Endothelial cell of umbilical vein (primary cell): Measurements from ENCODE around the gene CEMIP. TPM values are rescaled to one million over a fixed set of nuclear protein-coding genes. Genes with fewer than 3 reads are reported as not detected.

ENCODE experiments used
- BruUV-seq: library from RNA; stranded (reverse); fragments of 400-500 nt; replicated peaks from 2 replicates; lab custom pipeline; 2021; lab: Mats Ljungman, UMichigan
- CTCF ChIA-PET: fragments of 300-600, 350-600 bp; sonication (Branson Sonifier 250); formaldehyde crosslinking; loops from one replicate; lab custom pipeline; 2021; ENCODE audit warnings: antibody characterized with exemption, inconsistent platforms; lab: Charles Lee
- POLR2A ChIA-PET: fragments of 300-600, 350-600 bp; sonication (Branson Sonifier 250); formaldehyde crosslinking; loops from one replicate; lab custom pipeline; 2021; ENCODE audit warnings: antibody characterized with exemption, inconsistent platforms; lab: Charles Lee
- DNase-seq: peaks from one replicate; pipeline ENCODE4 v3.0.0-alpha.2; 2011; ENCODE audit warnings: low read depth, low spot score
- FAIRE-seq: peaks from 2 replicates; lab custom pipeline; 2011; peaks lifted over from hg19 to GRCh38; lab: Jason Lieb, UNC
- H2AFZ ChIP-seq: 2 replicates; pipeline ENCODE4 v1.6.0; 2012; ENCODE audit warnings: low read depth, low read length, control low read depth, inconsistent platforms
- H3K27ac ChIP-seq: 2 replicates; pipeline ENCODE4 v1.5.1; 2011; ENCODE audit warnings: low read depth, mild to moderate bottlenecking, control low read depth, low read length, moderate library complexity; ENCODE audit not compliant: insufficient read depth
- H3K27me3 ChIP-seq, 2 experiments: 2 replicates each; pipeline versions ENCODE4 v1.6.0 to v1.6.1; 2011; ENCODE audit warnings: low read length in 2 of 2, mixed read lengths in 1 of 2; ENCODE audit not compliant: control insufficient read depth in 2 of 2, insufficient read depth in 2 of 2
- H3K36me3 ChIP-seq, 2 experiments: 2 replicates in 1 of 2; 3 replicates in 1 of 2; pipeline ENCODE4 v1.5.1; 2011; ENCODE audit warnings: low read length in 2 of 2, mild to moderate bottlenecking in 1 of 2, moderate library complexity in 1 of 2; ENCODE audit not compliant: control insufficient read depth in 2 of 2, insufficient read depth in 2 of 2; ENCODE audit errors: extremely low read depth in 1 of 2
- H3K4me1 ChIP-seq: 3 replicates; pipeline ENCODE4 v1.5.1; 2011; ENCODE audit warnings: mild to moderate bottlenecking, low read length; ENCODE audit not compliant: control insufficient read depth, insufficient read depth; ENCODE audit errors: extremely low read depth
- H3K4me2 ChIP-seq: 2 replicates; pipeline ENCODE4 v1.6.1; 2011; ENCODE audit warnings: low read length, control low read depth, mixed read lengths; ENCODE audit not compliant: insufficient read depth
- H3K4me3 ChIP-seq, 3 experiments: fragments of 200-600 bp in 1 of 3; sonication (generic), shearing (Covaris generic) in 1 of 3; replicated peaks in 1 of 3; 2 replicates each; pipeline ENCODE4 v1.5.1; 2011 to 2016; ENCODE audit warnings: control low read depth in 3 of 3, low read length in 3 of 3, mild to moderate bottlenecking in 2 of 3, inconsistent platforms in 1 of 3, low read depth in 1 of 3, moderate library complexity in 1 of 3; ENCODE audit not compliant: insufficient read depth in 1 of 3
- H3K79me2 ChIP-seq: 2 replicates; pipeline ENCODE4 v1.6.0; 2012; ENCODE audit warnings: low read length, inconsistent platforms; ENCODE audit not compliant: control insufficient read depth, insufficient read depth
- H3K9ac ChIP-seq: replicated peaks from 2 replicates; pipeline ENCODE3; 2011; ENCODE audit warnings: low read length, control low read depth; ENCODE audit not compliant: insufficient read depth; ENCODE audit errors: extremely low read depth
- H3K9me1 ChIP-seq: replicated peaks from 3 replicates; pipeline ENCODE4 v1.6.0; 2011; ENCODE audit warnings: mild to moderate bottlenecking, low read length; ENCODE audit not compliant: control insufficient read depth, insufficient read depth; ENCODE audit errors: extremely low read depth
- H3K9me3 ChIP-seq: replicated peaks from 2 replicates; pipeline ENCODE4 v1.5.1; 2012; ENCODE audit warnings: low read length, inconsistent platforms; ENCODE audit not compliant: control insufficient read depth, insufficient read depth
- H4K20me1 ChIP-seq: replicated peaks from 2 replicates; pipeline ENCODE3; 2011; ENCODE audit warnings: mild to moderate bottlenecking, low read length; ENCODE audit not compliant: control insufficient read depth, insufficient read depth; ENCODE audit errors: extremely low read depth
- CTCF ChIP-seq, 2 donors: IDR thresholded peaks; 1 replicate in 1 of 2; 2 replicates in 1 of 2; pipeline ENCODE4 v1.5.1; 2011; ENCODE audit warnings: low read length in 2 of 2, mild to moderate bottlenecking in 2 of 2, moderate library complexity in 2 of 2, control low read depth in 1 of 2, inconsistent platforms in 1 of 2, low read depth in 1 of 2; ENCODE audit not compliant: insufficient read depth in 1 of 2; ENCODE audit errors: extremely low read depth in 1 of 2
- EZH2 ChIP-seq: IDR thresholded peaks from 2 replicates; pipeline ENCODE4 v1.6.1; 2012; ENCODE audit warnings: borderline replicate concordance, low read depth, mild to moderate bottlenecking, moderate library complexity, low read length, inconsistent platforms; ENCODE audit not compliant: severe bottlenecking
- FOS ChIP-seq: IDR thresholded peaks from 2 replicates; pipeline ENCODE4 v1.6.1; 2011; ENCODE audit warnings: mild to moderate bottlenecking, low read length, moderate library complexity, borderline replicate concordance; ENCODE audit not compliant: insufficient read depth
- GATA2 ChIP-seq: IDR thresholded peaks from 2 replicates; pipeline ENCODE4 v1.7.0; 2011; ENCODE audit warnings: low read depth, mild to moderate bottlenecking, moderate library complexity, mixed read lengths, low read length; ENCODE audit not compliant: insufficient read length, insufficient read depth
- JUN ChIP-seq: IDR thresholded peaks from 2 replicates; pipeline ENCODE4 v1.6.1; 2011; ENCODE audit warnings: borderline replicate concordance, low read depth; ENCODE audit not compliant: insufficient read length, insufficient read depth
- MAX ChIP-seq: IDR thresholded peaks from 2 replicates; pipeline ENCODE4 v1.6.1; 2011; ENCODE audit not compliant: insufficient read depth, insufficient read length
- MYC ChIP-seq: IDR thresholded peaks from one replicate; pipeline ENCODE4 v1.6.1; 2011; ENCODE audit warnings: mild to moderate bottlenecking, low read depth, low read length
- POLR2A ChIP-seq: IDR thresholded peaks from 2 replicates; pipeline ENCODE4 v1.6.1; 2012; ENCODE audit warnings: low read depth, mild to moderate bottlenecking, control low read depth, low read length
- POLR2AphosphoS5 ChIP-seq: IDR thresholded peaks from 2 replicates; pipeline ENCODE4 v1.6.1; 2012; ENCODE audit warnings: low read depth, mild to moderate bottlenecking, control low read depth, low read length, moderate library complexity; ENCODE audit not compliant: insufficient read depth
- dilution Hi-C: fragments of 300-500 bp; cut with MboI; formaldehyde crosslinking; loops from one replicate; pipeline ENCODE4 v1.15.0; 2019; ENCODE audit warnings: low sequenced_read_pairs; ENCODE audit not compliant: extremely low pct_ligation_motif_present
- intact Hi-C: fragments of 100-400 bp; cut with micrococcal nuclease; formaldehyde crosslinking; loops from one replicate; pipeline ENCODE4 v1.10.0; 2022
- polyA plus RNA-seq, 4 experiments: library from polyadenylated mRNA; depleted of rRNA in 3 of 4; stranded (reverse) in 3 of 4; unstranded in 1 of 4; fragments of >200 nt; gene quantifications; 2 replicates each; pipeline versions ENCODE4 v1.2.1 to v1.2.3, GENCODE V29; 2011 to 2012; ENCODE audit warnings: missing spikeins in 1 of 4
- total RNA-seq: library from RNA; stranded (reverse); gene quantifications from 2 replicates; pipeline ENCODE4 v1.2.3, GENCODE V29; 2021

The CEMIP gene
- total and polyA plus RNA-seq, 2 donors (not counting 3 experiments of a cell fraction or from before 2014, with no cell fraction given), result 0.01 TPM; not detected in 1

- H3K79me2 ChIP-seq, result no peaks in the 10 kb centered on the region
- no peak overlapping the region for H3K4me2 ChIP-seq
- H3K27me3 ChIP-seq, result no peaks in the 10 kb centered on the region
- H3K9me1 ChIP-seq, result no peaks in the 10 kb centered on the region
- TF ChIP-seq POLR2A (no peak), GATA2 (no peak), FOS (no peak)
- no peak overlapping the region for H2AFZ ChIP-seq
- H4K20me1 ChIP-seq, result no peaks in the 10 kb centered on the region
- FAIRE-seq (no peak), DNase-seq (no peak)
- H3K9me3 ChIP-seq, result no peaks in the 10 kb centered on the region
- ChIA-PET POLR2A (no interaction called here), CTCF (no interaction called here)
- H3K4me1 ChIP-seq, result no peaks in the 10 kb centered on the region
- no peak overlapping the region for H3K27ac ChIP-seq
- intact Hi-C loops, result no loop called here
- no peak overlapping the region for H3K4me3 ChIP-seq
- H3K9ac ChIP-seq, result no peak overlapping the region
- H3K36me3 ChIP-seq, result no peaks in the 10 kb centered on the region
- dilution Hi-C loops, result no loop called here
- no TSS peak for BruUV-seq
Observed at GRCh38 chr15:80918196-80918783, 139.1 kb downstream of the CEMIP start.

GRCh38 chr15:80920271-80920699 is 141.1 kb downstream of the CEMIP start:
- ChIA-PET POLR2A (no interaction called here), CTCF (no interaction called here)
- no TSS peak for BruUV-seq
- H3K9ac ChIP-seq, result no peak overlapping the region
- intact Hi-C loops, result no loop called here
- no peak overlapping the region for H3K4me2 ChIP-seq
- no peak overlapping the region for H2AFZ ChIP-seq
- no peaks in the 10 kb centered on the region for H4K20me1 ChIP-seq
- H3K27me3 ChIP-seq, result no peaks in the 10 kb centered on the region
- no peak overlapping the region for H3K27ac ChIP-seq
- no peaks in the 10 kb centered on the region for H3K9me3 ChIP-seq
- dilution Hi-C loops, result no loop called here
- no peak for DNase-seq
- no peak overlapping the region for H3K4me3 ChIP-seq
- H3K4me1 ChIP-seq, result no peaks in the 10 kb centered on the region
- H3K36me3 ChIP-seq, result no peaks in the 10 kb centered on the region
- no peaks in the 10 kb centered on the region for H3K9me1 ChIP-seq
- no peak for TF ChIP-seq GATA2
- TF ChIP-seq MYC, result no peak
- TF ChIP-seq EZH2, result no peak
- no peak for TF ChIP-seq POLR2AphosphoS5
- TF ChIP-seq JUN, result no peak
- TF ChIP-seq CTCF (IDR thresholded peaks at IDR 0.05; ENCODE audit: extremely low read depth in 1 of 2, insufficient read depth in 1 of 2, low read depth in 1 of 2, low read length in 2 of 2), result no peak
- TF ChIP-seq MAX, result no peak
- no peak for TF ChIP-seq FOS
- no peak for TF ChIP-seq POLR2A
- FAIRE-seq, result no peak
- H3K79me2 ChIP-seq, result no peaks in the 10 kb centered on the region
